Stomach (tissue), 9 donors: Measurements from ENCODE around the gene FOXD2. TPM values are rescaled to one million over a fixed set of nuclear protein-coding genes. Genes with fewer than 3 reads are reported as not detected.

Experiments
- DNase-seq, 2 donors: peaks; one replicate each; pipeline versions ENCODE4 v3.0.0 to v3.0.0-alpha.2; 2013 to 2019
- H3K27ac ChIP-seq, 5 donors: fragments of 200-600 bp in 4 of 5; sonication (generic) in 4 of 5; one replicate each; pipeline ENCODE4 v1.5.1; 2013 to 2019; ENCODE audit warnings: mild to moderate bottlenecking in 1 of 5, moderate library complexity in 1 of 5
- H3K27me3 ChIP-seq, 3 donors: fragments of 200-600 bp; sonication (generic); one replicate each; pipeline ENCODE4 v1.5.1; 2017 to 2019; ENCODE audit warnings: mixed run types in 1 of 3
- H3K36me3 ChIP-seq, 4 donors: fragments of 200-600 bp; sonication (generic); 1 replicate in 3 of 4; 2 replicates in 1 of 4; pipeline ENCODE4 v1.5.1; 2016 to 2019
- H3K4me1 ChIP-seq, 4 donors: fragments of 200-600 bp; sonication (generic); one replicate each; pipeline ENCODE4 v1.5.1; 2016 to 2019
- H3K4me3 ChIP-seq, 4 donors: fragments of 200-600 bp; sonication (generic) in 3 of 4; one replicate each; pipeline ENCODE4 v1.5.1; 2016 to 2019; ENCODE audit warnings: mild to moderate bottlenecking in 1 of 4
- H3K9me3 ChIP-seq, 4 donors: fragments of 200-600 bp; sonication (generic); one replicate each; pipeline ENCODE4 v1.5.1; 2016 to 2019
- EP300 ChIP-seq: sonication (generic); formaldehyde crosslinking; IDR thresholded peaks from one replicate; pipeline ENCODE4 v1.6.1; 2017; ENCODE audit warnings: antibody characterized with exemption
- POLR2A ChIP-seq, 4 donors: fragments of 450-650 bp; IDR thresholded peaks; one replicate each; pipeline ENCODE4 v1.6.1; 2016; ENCODE audit warnings: antibody characterized with exemption in 4 of 4, control low read depth in 2 of 4, mild to moderate bottlenecking in 1 of 4, moderate library complexity in 1 of 4
- POLR2AphosphoS5 ChIP-seq, 3 donors: sonication (generic); formaldehyde crosslinking; IDR thresholded peaks; one replicate each; pipeline ENCODE4 v1.6.1; 2016; ENCODE audit warnings: antibody characterized with exemption in 3 of 3
- WGBS, 5 donors: extraction: QIAGEN DNeasy Blood & Tissue Kit in 3 of 5; methylation state at CpG; one replicate each; pipeline versions ENCODE4 v1.1.5 to v1.1.7; 2013 to 2018; 5-methylcytosine and 5-hydroxymethylcytosine counted together
- intact Hi-C: fragments of 100-400 bp; cut with DNase I; formaldehyde crosslinking; loops from one replicate; pipeline ENCODE4 v1.15.1; 2023; ENCODE audit warnings: low total_unique reads
- polyA plus RNA-seq, 3 donors: library from polyadenylated mRNA; stranded (reverse); fragments of 200-250 nt; gene quantifications; one replicate each; pipeline ENCODE4 v1.2.3, GENCODE V29; 2013
- total RNA-seq, 5 donors: library from RNA; depleted of rRNA; stranded (reverse); fragments of >200 nt; gene quantifications; one replicate each; pipeline versions ENCODE4 v1.1.0 to v1.2.3, GENCODE V29; 2014 to 2016
- TF ChIP-seq, protein P1 (sequence below), 7 experiments: fragments of 450-650 bp in 4 of 7; fragments of 200-600 bp in 3 of 7; sonication (generic) in 3 of 7; IDR thresholded peaks; one replicate each; pipeline ENCODE4 v1.5.1; 2016 to 2019; ENCODE audit warnings: antibody characterized with exemption in 7 of 7, control low read depth in 2 of 7, mild to moderate bottlenecking in 1 of 7
- donor health status: healthy with polysubstance abuse.
- donor health status: Bipolar disorder and iron deficiency.
- donor health status: healthy.

FOXD2 gene
- total and polyA plus RNA-seq, 8 donors = under 0.01 to 47.5 (median 0.12) TPM; not detected in 4

DNA sequence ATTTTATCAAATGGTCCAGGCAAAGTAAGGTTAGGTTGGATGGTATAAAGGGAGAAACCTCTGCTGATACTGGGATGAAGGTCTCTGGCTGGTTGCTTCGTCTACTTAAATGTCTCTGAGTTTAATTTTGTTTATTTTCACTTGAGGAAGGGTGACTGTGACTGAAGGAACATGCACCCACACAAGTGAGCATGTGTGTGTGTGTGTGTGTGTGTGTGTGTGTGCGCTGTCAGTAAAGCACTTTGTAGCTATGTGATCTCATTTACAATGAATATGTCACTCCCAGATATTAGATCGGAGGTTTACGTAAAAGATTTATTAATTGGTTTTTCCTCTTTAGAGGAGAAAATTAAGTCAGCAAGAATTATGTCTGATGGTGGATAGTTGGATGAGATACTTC is 4.4 kb downstream of the FOXD2 start:
- Histone ChIP-seq H3K27ac (no peak overlapping the region), H3K36me3 (no peaks in the 10 kb centered on the region), H3K4me3 (no peak overlapping the region), H3K4me1 (peaks cover 17 to 46% (median 39%) of the 10 kb centered on the region in 4 donors), H3K27me3 (peaks cover 36 to 100% (median 78%) of the 10 kb centered on the region in 3 donors), H3K9me3 (peaks cover 0 to 16% (median 0%) of the 10 kb centered on the region in 4 donors)
- WGBS, 5 donors = 80 to 93% (median 91%) methylated on average over 4 of the region's 4 CpGs
- intact Hi-C loops = no loop called here
- DNase-seq = no peak
- TF ChIP-seq POLR2AphosphoS5 (IDR thresholded peaks at IDR 0.05) (no peak), POLR2A (IDR thresholded peaks at IDR 0.05) (no peak), EP300 (no peak)
- TF ChIP-seq, protein P1, sequence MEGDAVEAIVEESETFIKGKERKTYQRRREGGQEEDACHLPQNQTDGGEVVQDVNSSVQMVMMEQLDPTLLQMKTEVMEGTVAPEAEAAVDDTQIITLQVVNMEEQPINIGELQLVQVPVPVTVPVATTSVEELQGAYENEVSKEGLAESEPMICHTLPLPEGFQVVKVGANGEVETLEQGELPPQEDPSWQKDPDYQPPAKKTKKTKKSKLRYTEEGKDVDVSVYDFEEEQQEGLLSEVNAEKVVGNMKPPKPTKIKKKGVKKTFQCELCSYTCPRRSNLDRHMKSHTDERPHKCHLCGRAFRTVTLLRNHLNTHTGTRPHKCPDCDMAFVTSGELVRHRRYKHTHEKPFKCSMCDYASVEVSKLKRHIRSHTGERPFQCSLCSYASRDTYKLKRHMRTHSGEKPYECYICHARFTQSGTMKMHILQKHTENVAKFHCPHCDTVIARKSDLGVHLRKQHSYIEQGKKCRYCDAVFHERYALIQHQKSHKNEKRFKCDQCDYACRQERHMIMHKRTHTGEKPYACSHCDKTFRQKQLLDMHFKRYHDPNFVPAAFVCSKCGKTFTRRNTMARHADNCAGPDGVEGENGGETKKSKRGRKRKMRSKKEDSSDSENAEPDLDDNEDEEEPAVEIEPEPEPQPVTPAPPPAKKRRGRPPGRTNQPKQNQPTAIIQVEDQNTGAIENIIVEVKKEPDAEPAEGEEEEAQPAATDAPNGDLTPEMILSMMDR (IDR thresholded peaks at IDR 0.05) = no peak

DNA sequence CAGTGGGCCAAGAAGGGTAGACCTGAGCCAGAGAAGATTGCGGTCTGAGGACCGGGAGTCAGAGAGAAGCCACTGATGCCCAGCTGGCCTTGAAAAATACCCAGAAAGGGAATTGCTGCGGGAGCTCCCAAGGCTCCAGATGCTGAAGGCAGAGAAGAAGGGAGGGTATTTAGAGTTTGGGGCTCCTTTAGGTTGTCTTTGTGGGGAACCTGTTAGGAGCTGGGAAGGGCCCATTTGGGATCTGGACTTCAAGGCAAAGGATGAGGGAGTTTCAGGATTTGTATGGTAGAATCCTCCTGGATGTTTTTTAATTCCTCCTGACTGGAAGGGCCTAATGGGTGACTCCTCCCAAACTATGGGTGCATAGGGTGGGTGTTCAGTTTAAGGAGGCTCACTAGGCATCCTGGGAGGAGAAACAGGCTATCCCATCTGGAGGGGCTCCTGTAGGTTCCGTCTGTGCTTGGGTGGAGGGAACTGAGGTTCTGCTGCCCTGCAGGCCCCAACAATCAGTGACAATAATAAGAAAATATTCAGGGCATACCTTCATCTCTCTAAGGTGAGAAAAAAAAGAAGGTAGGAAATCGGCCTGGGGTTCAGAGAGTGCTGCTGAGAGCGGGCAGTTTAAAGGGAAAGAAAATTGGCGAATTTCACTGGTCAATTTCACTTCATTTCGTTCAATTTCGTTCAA is 5.1 kb downstream of the FOXD2 start:
- H3K4me1 ChIP-seq = peaks cover 13 to 39% (median 32%) of the 10 kb centered on the region in 4 donors
- no peak overlapping the region for H3K4me3 ChIP-seq
- peaks cover 34 to 100% (median 82%) of the 10 kb centered on the region in 3 donors for H3K27me3 ChIP-seq
- no peak overlapping the region for H3K27ac ChIP-seq
- H3K36me3 ChIP-seq = no peaks in the 10 kb centered on the region
- no peak for DNase-seq
- peaks cover 0 to 16% (median 0%) of the 10 kb centered on the region in 4 donors for H3K9me3 ChIP-seq
- intact Hi-C loops = no loop called here
- no peak for TF ChIP-seq EP300
- no peak for TF ChIP-seq POLR2A (IDR thresholded peaks at IDR 0.05)
- TF ChIP-seq, protein P1 (IDR thresholded peaks at IDR 0.05) = no peak
- TF ChIP-seq POLR2AphosphoS5 (IDR thresholded peaks at IDR 0.05) = no peak
- WGBS, 5 donors = 45 to 59% (median 53%) methylated on average over 9 of the region's 9 CpGs

DNA sequence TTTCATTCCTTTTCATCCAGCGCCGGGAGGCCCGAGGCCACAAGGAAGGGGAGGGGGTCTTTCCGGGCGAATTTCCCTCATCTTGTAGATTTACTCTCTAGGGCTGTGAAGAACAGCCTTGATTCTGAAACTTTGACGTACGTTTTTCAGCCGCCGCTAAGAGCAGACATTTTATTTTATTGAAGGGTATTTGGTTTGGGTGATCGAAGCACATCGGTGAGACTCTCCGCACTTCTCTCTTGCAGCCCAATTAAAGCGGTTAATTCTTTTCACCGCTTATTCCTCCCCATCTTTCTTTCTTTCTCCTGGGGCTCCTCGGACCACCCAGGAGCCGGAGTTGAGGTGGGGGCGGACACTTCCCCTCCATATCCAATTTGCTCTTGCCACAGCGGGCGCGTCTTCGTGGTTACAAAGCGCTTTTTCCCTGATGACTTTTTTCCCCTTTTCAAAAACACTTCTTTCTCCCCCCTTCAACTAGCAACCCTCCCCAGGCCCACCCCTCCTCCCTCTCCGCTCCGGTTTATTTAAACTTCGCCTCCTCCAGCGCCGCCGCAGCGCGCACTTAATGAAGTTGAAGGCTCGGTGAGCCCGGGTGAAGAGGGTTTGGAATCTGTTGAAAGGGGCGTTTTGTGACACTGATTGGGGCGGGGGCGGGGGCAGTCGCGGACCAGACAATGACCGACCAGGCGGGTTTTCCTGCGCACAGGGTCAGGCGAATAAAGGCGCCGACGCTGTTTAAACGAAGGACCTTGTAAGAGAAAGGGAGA is 5.9 kb downstream of the FOXD2 start:
- Histone ChIP-seq H3K4me1 (peaks cover 10 to 33% (median 27%) of the 10 kb centered on the region in 4 donors), H3K9me3 (peaks cover 0 to 16% (median 0%) of the 10 kb centered on the region in 4 donors), H3K4me3 (peak overlapping the region in 1 of 4 donors; percentile 47), H3K36me3 (no peaks in the 10 kb centered on the region), H3K27ac (no peak overlapping the region), H3K27me3 (peaks cover 37 to 100% (median 84%) of the 10 kb centered on the region in 3 donors)
- intact Hi-C loops = no loop called here
- WGBS, 5 donors = 16 to 22% (median 18%) methylated on average over 45 of the region's 45 CpGs
- TF ChIP-seq, protein P1 (IDR thresholded peaks at IDR 0.05) = no peak
- TF ChIP-seq POLR2A (IDR thresholded peaks at IDR 0.05) (no peak), POLR2AphosphoS5 (IDR thresholded peaks at IDR 0.05) (no peak), EP300 (no peak)
- no peak for DNase-seq

DNA sequence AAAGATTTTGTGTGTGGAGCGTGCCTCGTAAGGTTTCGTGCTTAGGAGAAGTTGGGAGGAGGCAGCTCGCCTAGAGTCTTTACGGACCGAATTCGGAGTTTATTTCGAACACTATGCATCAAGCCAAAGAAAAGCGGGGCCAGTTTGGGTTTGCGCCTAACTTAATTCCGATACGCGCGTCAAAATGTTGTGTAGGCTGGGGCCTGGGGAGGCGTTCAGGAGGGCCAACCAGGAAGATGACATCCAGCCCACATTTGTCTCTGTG is 6.4 kb downstream of the FOXD2 start:
- WGBS, 5 donors = 6 to 18% (median 13%) methylated on average over 15 of the region's 15 CpGs
- intact Hi-C loops = no loop called here
- H3K27me3 ChIP-seq = peaks cover 42 to 100% (median 84%) of the 10 kb centered on the region in 3 donors
- TF ChIP-seq EP300 (no peak), POLR2A (IDR thresholded peaks at IDR 0.05) (no peak), POLR2AphosphoS5 (IDR thresholded peaks at IDR 0.05) (no peak)
- TF ChIP-seq, protein P1 (IDR thresholded peaks at IDR 0.05) = no peak
- no peak overlapping the region for H3K27ac ChIP-seq
- peaks cover 4 to 28% (median 22%) of the 10 kb centered on the region in 4 donors for H3K4me1 ChIP-seq
- no peak for DNase-seq
- peak overlapping the region in 1 of 4 donors; percentile 47 for H3K4me3 ChIP-seq
- H3K9me3 ChIP-seq = peaks cover 0 to 16% (median 0%) of the 10 kb centered on the region in 4 donors
- no peaks in the 10 kb centered on the region for H3K36me3 ChIP-seq
